Measurements from ENCODE around the gene H6PD.
A peak's percentile ranks its signal among the peaks of the same experiment; 100 is the strongest.

H6PD gene

DNA sequence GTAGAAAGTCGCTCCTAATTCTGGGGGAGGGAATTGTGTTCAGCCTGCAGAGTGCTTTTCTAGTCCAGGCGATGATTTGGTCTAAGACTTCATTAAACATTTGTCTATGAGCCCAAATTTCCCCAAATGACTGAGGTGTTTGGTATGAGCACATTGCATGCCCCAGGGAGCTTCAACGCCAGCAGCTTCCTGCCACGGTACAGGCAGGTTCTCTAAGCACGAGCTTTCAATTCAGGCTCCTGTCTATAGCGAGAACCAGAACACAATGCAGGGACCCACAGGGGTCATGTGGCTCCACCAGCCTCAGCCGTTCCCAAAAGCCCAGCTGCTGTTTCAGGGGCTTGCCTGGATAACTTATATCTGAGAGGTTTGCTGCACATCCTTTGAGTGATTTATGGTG, 34.1 kb upstream of the H6PD start:
- no peak for DNase-seq (ENCODE audit: low read depth)

GRCh38 chr1:9201401-9202239, 33.0 kb upstream of the H6PD start:
- TF ChIP-seq CTCF (IDR thresholded peaks at IDR 0.05; ENCODE audit: low read depth, low read length, missing control alignments) = no peak
- no peak for DNase-seq (ENCODE audit: low read depth)
- peak overlapping the region; percentile 28 for H3K4me3 ChIP-seq (ENCODE audit: low read depth, low read length)

More for the DNA sequence above, 34.1 kb upstream of the H6PD start:
- H3K4me3 ChIP-seq (ENCODE audit: low read depth, low read length) = no peak overlapping the region
- no peak for TF ChIP-seq CTCF (IDR thresholded peaks at IDR 0.05; ENCODE audit: low read depth, low read length, missing control alignments)

- H3K4me3 ChIP-seq (ENCODE audit: low read depth, low read length) = no peak overlapping the region
- no peak for TF ChIP-seq CTCF (IDR thresholded peaks at IDR 0.05; ENCODE audit: low read depth, low read length, missing control alignments)
- DNase-seq (ENCODE audit: low read depth) = no peak
Measured at GRCh38 chr1:9202240-9202870, 32.2 kb upstream of the H6PD start.

DNA sequence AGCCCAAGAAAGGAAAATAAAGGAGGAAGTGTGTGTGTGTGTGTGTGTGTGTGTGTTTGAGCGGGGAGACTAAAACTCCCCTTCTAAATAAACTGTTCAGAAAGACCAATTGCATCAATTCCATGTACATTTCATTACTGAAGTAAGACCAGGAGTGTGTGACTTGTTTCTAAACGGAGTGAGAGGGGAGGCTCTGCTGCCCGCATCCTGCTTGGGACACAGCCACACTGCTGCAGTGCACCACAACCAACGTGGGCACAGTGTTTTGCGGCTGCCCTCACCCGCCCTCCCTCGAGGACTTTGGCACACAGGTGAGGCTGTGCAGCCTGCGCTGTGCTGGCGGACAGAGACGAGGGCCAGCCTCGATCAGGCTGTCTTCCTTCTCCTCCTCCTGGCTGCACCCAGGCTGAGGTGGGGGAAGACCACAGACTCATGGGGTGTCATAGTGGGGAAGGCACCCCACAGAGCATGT, 31.0 kb upstream of the H6PD start:
- no peak for TF ChIP-seq CTCF (IDR thresholded peaks at IDR 0.05; ENCODE audit: low read depth, low read length, missing control alignments)
- H3K4me3 ChIP-seq (ENCODE audit: low read depth, low read length) = no peak overlapping the region
- DNase-seq (ENCODE audit: low read depth) = no peak

DNA sequence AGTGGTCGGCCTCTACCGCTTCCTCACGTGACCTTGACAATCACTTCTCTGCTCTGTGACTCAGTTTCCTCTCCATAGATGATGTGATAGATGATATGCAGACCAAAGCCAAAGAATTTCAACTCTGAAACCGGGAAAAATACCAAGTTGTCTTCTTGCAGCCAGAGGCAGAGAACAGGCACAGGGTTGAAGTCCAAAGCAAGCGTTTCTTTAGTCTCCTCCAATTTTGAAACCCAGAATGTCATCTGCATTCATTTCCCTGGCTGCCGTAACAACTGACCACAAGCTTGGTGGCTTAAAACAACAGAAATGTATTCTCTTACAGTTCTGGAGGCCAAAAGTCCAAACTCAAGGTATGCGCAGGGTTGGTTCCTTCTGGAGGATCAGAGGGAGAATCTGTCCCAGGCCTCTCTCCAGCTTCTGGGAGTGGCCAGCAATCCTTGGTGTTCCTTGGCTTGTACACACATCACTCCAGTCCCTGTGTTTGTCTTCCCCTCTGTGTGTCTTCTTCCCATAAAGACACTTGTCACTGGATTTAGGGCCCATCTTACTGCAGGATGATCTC, 30.3 kb upstream of the H6PD start:
- H3K4me3 ChIP-seq (ENCODE audit: low read depth, low read length) = no peak overlapping the region
- DNase-seq (ENCODE audit: low read depth) = no peak
- no peak for TF ChIP-seq CTCF (IDR thresholded peaks at IDR 0.05; ENCODE audit: low read depth, low read length, missing control alignments)

GRCh38 chr1:9207086-9207485, 27.5 kb upstream of the H6PD start:
- H3K4me3 ChIP-seq (ENCODE audit: low read depth, low read length) = no peak overlapping the region
- TF ChIP-seq CTCF (IDR thresholded peaks at IDR 0.05; ENCODE audit: low read depth, low read length, missing control alignments) = no peak
- DNase-seq (ENCODE audit: low read depth) = no peak
